ENCODE results near the gene PPP2R2B.

The PPP2R2B gene

DNA sequence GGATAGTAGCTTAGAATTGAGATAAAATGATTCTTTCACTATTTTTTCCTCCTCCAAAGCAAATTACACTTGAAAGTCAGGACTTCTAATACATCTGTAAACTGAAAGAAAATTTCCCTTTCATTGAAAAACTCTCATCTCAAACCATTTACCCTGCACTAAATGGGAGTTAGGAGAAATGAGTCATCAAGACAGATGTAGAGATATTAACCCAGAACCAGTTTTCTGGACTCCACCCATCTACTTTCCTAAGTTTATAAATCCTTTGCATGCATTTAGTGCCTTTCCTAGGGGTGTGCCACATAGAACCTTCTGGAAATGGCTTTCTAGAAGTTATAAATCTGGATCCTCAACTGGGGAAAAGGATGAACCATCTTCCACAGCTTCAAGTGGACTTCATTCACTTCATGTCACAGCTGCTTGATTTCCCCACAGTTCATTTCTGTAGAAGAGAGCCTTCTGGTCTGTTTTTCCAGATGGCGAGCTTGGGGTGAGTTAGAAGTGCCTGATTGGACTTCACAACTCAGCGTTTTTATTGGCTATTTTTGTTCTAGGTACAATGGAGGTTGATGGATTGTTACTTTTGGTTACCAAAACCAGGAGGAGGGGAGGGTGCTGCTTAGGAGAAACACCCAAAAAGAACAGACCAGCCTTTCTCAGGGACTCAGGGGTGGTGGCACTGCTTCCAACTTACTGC, 290.1 kb downstream of the PPP2R2B start:
- Histone ChIP-seq H3K36me3 (ENCODE audit: control insufficient read depth, insufficient read depth, low read length) (no peaks in the 10 kb centered on the region), H3K27me3 (replicated peaks; ENCODE audit: control insufficient read depth, insufficient read depth, low read length) (no peaks in the 10 kb centered on the region), H3K4me3 (replicated peaks; ENCODE audit: low read depth, low read length) (no peak overlapping the region)
- DNase-seq (ENCODE audit: extremely low read depth, insufficient read length) = no peak
- TF ChIP-seq, protein P1, sequence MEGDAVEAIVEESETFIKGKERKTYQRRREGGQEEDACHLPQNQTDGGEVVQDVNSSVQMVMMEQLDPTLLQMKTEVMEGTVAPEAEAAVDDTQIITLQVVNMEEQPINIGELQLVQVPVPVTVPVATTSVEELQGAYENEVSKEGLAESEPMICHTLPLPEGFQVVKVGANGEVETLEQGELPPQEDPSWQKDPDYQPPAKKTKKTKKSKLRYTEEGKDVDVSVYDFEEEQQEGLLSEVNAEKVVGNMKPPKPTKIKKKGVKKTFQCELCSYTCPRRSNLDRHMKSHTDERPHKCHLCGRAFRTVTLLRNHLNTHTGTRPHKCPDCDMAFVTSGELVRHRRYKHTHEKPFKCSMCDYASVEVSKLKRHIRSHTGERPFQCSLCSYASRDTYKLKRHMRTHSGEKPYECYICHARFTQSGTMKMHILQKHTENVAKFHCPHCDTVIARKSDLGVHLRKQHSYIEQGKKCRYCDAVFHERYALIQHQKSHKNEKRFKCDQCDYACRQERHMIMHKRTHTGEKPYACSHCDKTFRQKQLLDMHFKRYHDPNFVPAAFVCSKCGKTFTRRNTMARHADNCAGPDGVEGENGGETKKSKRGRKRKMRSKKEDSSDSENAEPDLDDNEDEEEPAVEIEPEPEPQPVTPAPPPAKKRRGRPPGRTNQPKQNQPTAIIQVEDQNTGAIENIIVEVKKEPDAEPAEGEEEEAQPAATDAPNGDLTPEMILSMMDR (IDR thresholded peaks at IDR 0.05; ENCODE audit: insufficient read depth, low read length, poor library complexity, severe bottlenecking) = no peak

DNA sequence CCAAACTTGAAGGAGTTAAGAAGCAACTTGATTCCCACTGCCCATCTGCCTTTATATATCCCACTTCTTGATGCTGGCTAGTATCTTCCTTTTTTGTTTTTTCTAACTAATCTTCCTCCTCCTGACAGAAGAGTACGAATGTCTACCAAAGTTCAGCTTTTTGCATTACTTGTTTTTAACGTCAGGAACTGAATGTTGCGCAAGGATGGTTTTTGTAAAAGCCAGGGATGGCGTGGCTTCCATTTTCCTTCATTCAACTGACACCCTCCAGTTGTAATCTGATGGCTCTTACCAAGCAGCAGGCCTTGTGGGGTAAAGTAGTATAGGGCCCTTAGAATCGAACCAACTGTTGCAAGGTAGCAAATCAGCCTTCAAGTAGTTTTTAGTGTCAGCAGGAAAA, 291.8 kb downstream of the PPP2R2B start:
- Histone ChIP-seq H3K4me3 (replicated peaks; ENCODE audit: low read depth, low read length) (no peak overlapping the region), H3K36me3 (ENCODE audit: control insufficient read depth, insufficient read depth, low read length) (no peaks in the 10 kb centered on the region), H3K27me3 (replicated peaks; ENCODE audit: control insufficient read depth, insufficient read depth, low read length) (no peaks in the 10 kb centered on the region)
- TF ChIP-seq, protein P1 (IDR thresholded peaks at IDR 0.05; ENCODE audit: insufficient read depth, low read length, poor library complexity, severe bottlenecking) = no peak
- DNase-seq (ENCODE audit: extremely low read depth, insufficient read length) = no peak

DNA sequence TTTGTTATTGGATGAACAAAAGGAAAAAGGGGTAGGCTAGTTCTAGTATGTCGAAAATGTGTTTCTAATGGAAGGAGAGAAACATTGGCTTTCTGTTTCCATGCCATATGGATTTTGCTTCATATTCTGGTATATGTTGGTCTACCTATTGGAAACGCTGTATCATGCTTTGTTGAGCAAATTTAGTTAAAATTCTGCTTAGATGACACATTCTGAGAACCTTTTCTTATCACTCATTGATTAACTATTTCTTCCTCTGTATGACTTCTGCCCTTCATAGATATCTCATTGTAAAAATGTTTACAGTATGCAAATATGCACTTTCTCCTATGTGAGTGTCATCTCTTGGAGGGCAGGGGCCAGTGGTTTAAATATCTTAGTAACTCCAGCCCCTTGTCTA, 293.8 kb downstream of the PPP2R2B start:
- Histone ChIP-seq H3K36me3 (ENCODE audit: control insufficient read depth, insufficient read depth, low read length) (no peaks in the 10 kb centered on the region), H3K4me3 (replicated peaks; ENCODE audit: low read depth, low read length) (no peak overlapping the region), H3K27me3 (replicated peaks; ENCODE audit: control insufficient read depth, insufficient read depth, low read length) (no peaks in the 10 kb centered on the region)
- TF ChIP-seq, protein P1 (IDR thresholded peaks at IDR 0.05; ENCODE audit: insufficient read depth, low read length, poor library complexity, severe bottlenecking) = no peak
- DNase-seq (ENCODE audit: extremely low read depth, insufficient read length) = no peak

DNA sequence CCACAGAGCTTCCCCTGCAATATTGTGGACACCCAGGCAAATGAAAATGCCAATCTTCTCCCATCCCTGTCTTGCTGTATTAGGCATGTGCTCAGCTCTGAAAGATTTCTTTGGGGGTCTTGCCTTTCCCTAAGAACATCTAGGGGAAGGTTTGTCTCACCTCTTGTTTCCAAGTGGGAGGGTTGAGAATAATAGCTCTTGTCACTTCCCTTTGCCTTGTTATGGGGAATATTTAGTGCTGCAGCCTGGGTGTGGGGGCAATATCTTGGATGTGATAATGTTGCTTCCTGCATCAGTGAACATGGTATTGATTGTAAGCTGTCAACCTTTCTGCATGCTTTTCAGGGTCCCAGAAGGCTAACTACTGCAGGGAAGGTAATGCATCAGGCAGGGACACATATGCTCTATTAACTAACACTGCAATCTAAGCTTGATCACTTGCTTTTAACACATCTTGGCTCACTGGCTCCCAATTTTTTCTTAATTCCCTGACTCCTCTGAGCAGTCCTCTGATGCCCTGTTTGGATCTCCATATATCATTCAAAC, 296.4 kb downstream of the PPP2R2B start:
- H3K4me3 ChIP-seq (replicated peaks; ENCODE audit: low read depth, low read length) = no peak overlapping the region
- no peaks in the 10 kb centered on the region for H3K27me3 ChIP-seq (replicated peaks; ENCODE audit: control insufficient read depth, insufficient read depth, low read length)
- TF ChIP-seq, protein P1 (IDR thresholded peaks at IDR 0.05; ENCODE audit: insufficient read depth, low read length, poor library complexity, severe bottlenecking) = no peak
- no peaks in the 10 kb centered on the region for H3K36me3 ChIP-seq (ENCODE audit: control insufficient read depth, insufficient read depth, low read length)
- DNase-seq (ENCODE audit: extremely low read depth, insufficient read length) = no peak

DNA sequence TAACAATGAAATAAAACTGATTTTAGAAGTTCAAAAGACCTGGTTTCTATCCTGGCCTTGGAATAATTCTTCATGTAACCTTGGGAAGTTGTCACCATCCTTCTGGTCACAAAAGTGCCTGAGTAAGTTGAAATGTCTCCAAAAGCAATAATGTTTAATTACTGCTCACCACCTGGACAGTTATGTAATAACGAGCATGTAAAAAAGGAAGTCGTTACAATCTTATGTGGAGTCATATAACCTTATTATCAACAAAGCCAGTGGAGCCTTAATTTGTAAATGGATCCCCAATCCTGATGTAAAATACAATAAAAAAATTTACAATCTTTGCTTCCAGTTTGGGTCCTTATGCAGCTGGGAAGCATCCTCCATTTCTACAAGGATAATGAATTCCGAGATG, 298.3 kb downstream of the PPP2R2B start:
- no peaks in the 10 kb centered on the region for H3K27me3 ChIP-seq (replicated peaks; ENCODE audit: control insufficient read depth, insufficient read depth, low read length)
- no peak overlapping the region for H3K4me3 ChIP-seq (replicated peaks; ENCODE audit: low read depth, low read length)
- H3K36me3 ChIP-seq (ENCODE audit: control insufficient read depth, insufficient read depth, low read length) = no peaks in the 10 kb centered on the region
- TF ChIP-seq, protein P1 (IDR thresholded peaks at IDR 0.05; ENCODE audit: insufficient read depth, low read length, poor library complexity, severe bottlenecking) = no peak
- DNase-seq (ENCODE audit: extremely low read depth, insufficient read length) = no peak

All from GM06990 (cell line).